Fibroblast of lung (primary cell): ENCODE data around the gene LPCAT1.

Experiments
- CTCF ChIP-seq, 2 donors: IDR thresholded peaks in 1 of 2; conservative IDR thresholded peaks in 1 of 2; 1 replicate in 1 of 2; 2 replicates in 1 of 2; pipeline ENCODE4 v1.5.1; 2011 to 2012; ENCODE audit warnings: low read length in 2 of 2, control low read depth in 1 of 2, inconsistent platforms in 1 of 2, low read depth in 1 of 2, mild to moderate bottlenecking in 1 of 2
- EZH2 ChIP-seq: IDR thresholded peaks from 2 replicates; pipeline ENCODE4 v1.5.1; 2012; ENCODE audit warnings: low read length, control low read depth, mild to moderate bottlenecking; ENCODE audit errors: missing control alignments

GRCh38 chr5:1462358-1462757 lies 61.4 kb downstream of the LPCAT1 start:
- TF ChIP-seq CTCF (conservative IDR thresholded peaks at IDR 0.05 in 1 of 2, IDR thresholded peaks at IDR 0.05 in 1 of 2; ENCODE audit: low read depth in 1 of 2, low read length in 2 of 2) = no peak
- no peak for TF ChIP-seq EZH2
